Activated CD8-positive, alpha-beta memory T cell treated with anti-CD3 and anti-CD28 coated beads, Interleukin-2, amount 10 ng/mL, durations not matched to agents 7 days and 5 days (primary cell): Measurements from ENCODE around the gene PRRC2C. TPM values are rescaled to one million over a fixed set of nuclear protein-coding genes. Genes with fewer than 3 reads are reported as not detected.
"Not testable (repeated sequence)": the region's sequence is repeated elsewhere in the genome, so short reads cannot be mapped to it uniquely, and the experiment has no call there.

Experiments used
- ATAC-seq: fragments of 150-1000 bp; cut with Tn5 transposase; one replicate; pipeline ENCODE4 v1.10.0; 2021; ENCODE audit warnings: moderate library complexity
- CTCF ChIA-PET: fragments of 350-600 bp; sonication (Branson Sonifier 250); formaldehyde crosslinking; loops from one replicate; lab custom pipeline; 2021; ENCODE audit warnings: antibody characterized with exemption; lab: Charles Lee
- DNase-seq: peaks from one replicate; pipeline ENCODE4 v3.0.0-alpha.2; 2020
- H3K27ac Mint-ChIP-seq: one replicate; pipeline ENCODE4 v1.8.0; 2021; ENCODE audit warnings: mild to moderate bottlenecking, mixed read lengths
- H3K27me3 Mint-ChIP-seq: one replicate; pipeline ENCODE4 v1.8.0; 2021; ENCODE audit warnings: mixed read lengths
- H3K36me3 Mint-ChIP-seq: one replicate; pipeline ENCODE4 v1.8.0; 2021; ENCODE audit warnings: mild to moderate bottlenecking, mixed read lengths
- H3K4me1 Mint-ChIP-seq: one replicate; pipeline ENCODE4 v1.8.0; 2021; ENCODE audit warnings: mixed read lengths
- H3K4me3 Mint-ChIP-seq: one replicate; pipeline ENCODE4 v1.8.0; 2021; ENCODE audit warnings: mild to moderate bottlenecking, moderate library complexity, mixed read lengths
- H3K9me3 Mint-ChIP-seq: one replicate; pipeline ENCODE4 v1.8.0; 2022; ENCODE audit warnings: low read depth, mixed read lengths
- total RNA-seq, 2 experiments: library from RNA; stranded (reverse); gene quantifications; one replicate each; pipeline ENCODE4 v1.2.3, GENCODE V29; 2021

The PRRC2C gene
- total RNA-seq, 2 experiments from 2014 or later = 225 to 244 TPM

- no peak overlapping the region for H3K4me3 Mint-ChIP-seq
- no peaks in the 10 kb centered on the region for H3K9me3 Mint-ChIP-seq
- CTCF ChIA-PET = no interaction called here
- H3K36me3 Mint-ChIP-seq = peaks cover 5% of the 10 kb centered on the region
- no peaks in the 10 kb centered on the region for H3K27me3 Mint-ChIP-seq
- no peak for DNase-seq
- peaks cover 2% of the 10 kb centered on the region for H3K4me1 Mint-ChIP-seq
- H3K27ac Mint-ChIP-seq = no peak overlapping the region
- ATAC-seq = no peak
Observed at GRCh38 chr1:171600862-171601261, 115.5 kb downstream of the PRRC2C start.

GRCh38 chr1:171603042-171603441, 117.7 kb downstream of the PRRC2C start:
- ATAC-seq, H3K36me3 Mint-ChIP-seq, H3K4me1 Mint-ChIP-seq, DNase-seq, H3K27ac Mint-ChIP-seq, H3K9me3 Mint-ChIP-seq, H3K4me3 Mint-ChIP-seq, H3K27me3 Mint-ChIP-seq: not testable (repeated sequence)
- CTCF ChIA-PET = interaction anchor here (0.9 kb wide), 1 partner anchor 138 kb away, joined by 3 read pairs; no protein-coding TSS in a partner anchor

- Mint-ChIP-seq H3K27me3 (no peaks in the 10 kb centered on the region), H3K4me1 (no peaks in the 10 kb centered on the region), H3K36me3 (no peaks in the 10 kb centered on the region), H3K4me3 (no peak overlapping the region), H3K27ac (no peak overlapping the region), H3K9me3 (no peaks in the 10 kb centered on the region)
- DNase-seq = no peak
- CTCF ChIA-PET = interaction anchor here (1.4 kb wide), 1 partner anchor 13 kb away, joined by 3 read pairs; no protein-coding TSS in a partner anchor
- no peak for ATAC-seq
Observed at GRCh38 chr1:171606402-171606941, 121.1 kb downstream of the PRRC2C start.

GRCh38 chr1:171610385-171610784, 125.1 kb downstream of the PRRC2C start:
- Mint-ChIP-seq H3K27me3 (no peaks in the 10 kb centered on the region), H3K36me3 (no peaks in the 10 kb centered on the region), H3K4me1 (no peaks in the 10 kb centered on the region), H3K27ac (no peak overlapping the region), H3K4me3 (no peak overlapping the region), H3K9me3 (no peaks in the 10 kb centered on the region)
- ATAC-seq (no peak), DNase-seq (no peak)
- CTCF ChIA-PET = interaction anchor here (1.1 kb wide), 1 partner anchor 34 kb away, joined by 3 read pairs; no protein-coding TSS in a partner anchor

GRCh38 chr1:171611306-171611705, 126.0 kb downstream of the PRRC2C start:
- Mint-ChIP-seq H3K4me1 (no peaks in the 10 kb centered on the region), H3K27ac (no peak overlapping the region), H3K36me3 (no peaks in the 10 kb centered on the region), H3K9me3 (no peaks in the 10 kb centered on the region), H3K4me3 (no peak overlapping the region), H3K27me3 (no peaks in the 10 kb centered on the region)
- CTCF ChIA-PET = interaction anchor here (1.1 kb wide), 1 partner anchor 33 kb away, joined by 3 read pairs; no protein-coding TSS in a partner anchor
- DNase-seq (no peak), ATAC-seq (no peak)

GRCh38 chr1:171613282-171613681, 128.0 kb downstream of the PRRC2C start:
- no peaks in the 10 kb centered on the region for H3K4me1 Mint-ChIP-seq
- H3K27me3 Mint-ChIP-seq = no peaks in the 10 kb centered on the region
- no peaks in the 10 kb centered on the region for H3K36me3 Mint-ChIP-seq

GRCh38 chr1:171615122-171615906, 130.0 kb downstream of the PRRC2C start:
- DNase-seq, H3K36me3 Mint-ChIP-seq, H3K9me3 Mint-ChIP-seq, H3K27ac Mint-ChIP-seq, H3K4me3 Mint-ChIP-seq, H3K4me1 Mint-ChIP-seq, H3K27me3 Mint-ChIP-seq, ATAC-seq, CTCF ChIA-PET: not testable (repeated sequence)

More at GRCh38 chr1:171613282-171613681, 128.0 kb downstream of the PRRC2C start:
- H3K27ac Mint-ChIP-seq = no peak overlapping the region
- H3K4me3 Mint-ChIP-seq = no peak overlapping the region
- CTCF ChIA-PET = no interaction called here
- ATAC-seq (no peak), DNase-seq (no peak)
- no peaks in the 10 kb centered on the region for H3K9me3 Mint-ChIP-seq

- Mint-ChIP-seq H3K27me3 (peaks cover 3% of the 10 kb centered on the region), H3K4me1 (no peaks in the 10 kb centered on the region), H3K4me3 (no peak overlapping the region), H3K36me3 (no peaks in the 10 kb centered on the region), H3K9me3 (no peaks in the 10 kb centered on the region), H3K27ac (no peak overlapping the region)
- CTCF ChIA-PET = no interaction called here
- DNase-seq = no peak
- ATAC-seq = no peak
Observed at GRCh38 chr1:171616586-171616985, 131.3 kb downstream of the PRRC2C start.

GRCh38 chr1:171622152-171622462, 136.8 kb downstream of the PRRC2C start, which contains the start of gene MYOCOS:
Gene MYOCOS (plus strand): TSS chr1:171622243. CDS start chr1:171623884, 1,641 bp downstream.
- CTCF ChIA-PET = interaction anchor here (0.6 to 1.9 kb wide), 4 partner anchors 23 to 380 kb away, joined by 4 to 10 read pairs (median 5); no protein-coding TSS in a partner anchor
- H3K4me1 Mint-ChIP-seq = no peaks in the 10 kb centered on the region
- H3K4me3 Mint-ChIP-seq = no peak within 1 kb of the TSS
- no peaks in the 10 kb centered on the region for H3K9me3 Mint-ChIP-seq
- peaks cover 3% of the 10 kb centered on the region for H3K27me3 Mint-ChIP-seq
- no peak for ATAC-seq
- H3K36me3 Mint-ChIP-seq = no peaks in the 10 kb centered on the region
- no peak within 1 kb of the TSS for H3K27ac Mint-ChIP-seq
- DNase-seq = no peak

- H3K36me3 Mint-ChIP-seq = no peaks in the 10 kb centered on the region
- no peak overlapping the region for H3K27ac Mint-ChIP-seq
- H3K27me3 Mint-ChIP-seq = peaks cover 3% of the 10 kb centered on the region
- no peak overlapping the region for H3K4me3 Mint-ChIP-seq
- CTCF ChIA-PET = interaction anchor here (1.9 kb wide), 1 partner anchor 21 kb away, joined by 10 read pairs; no protein-coding TSS in a partner anchor
- DNase-seq = no peak
- H3K9me3 Mint-ChIP-seq = no peaks in the 10 kb centered on the region
- no peak for ATAC-seq
- H3K4me1 Mint-ChIP-seq = no peaks in the 10 kb centered on the region
Observed at GRCh38 chr1:171623651-171624331, 138.5 kb downstream of the PRRC2C start.

GRCh38 chr1:171625225-171625624, 139.9 kb downstream of the PRRC2C start:
- no peak for ATAC-seq
- CTCF ChIA-PET = interaction anchor here (1.8 kb wide), 1 partner anchor 20 kb away, joined by 4 read pairs; no protein-coding TSS in a partner anchor
- no peaks in the 10 kb centered on the region for H3K36me3 Mint-ChIP-seq
- H3K9me3 Mint-ChIP-seq = no peaks in the 10 kb centered on the region
- no peaks in the 10 kb centered on the region for H3K4me1 Mint-ChIP-seq
- no peak for DNase-seq
- H3K27ac Mint-ChIP-seq = no peak overlapping the region
- no peak overlapping the region for H3K4me3 Mint-ChIP-seq
- peaks cover 12% of the 10 kb centered on the region for H3K27me3 Mint-ChIP-seq

GRCh38 chr1:171627020-171627419, 141.7 kb downstream of the PRRC2C start:
- ATAC-seq (no peak), DNase-seq (no peak)
- H3K9me3 Mint-ChIP-seq = no peaks in the 10 kb centered on the region
- H3K4me1 Mint-ChIP-seq = no peaks in the 10 kb centered on the region
- no peak overlapping the region for H3K4me3 Mint-ChIP-seq
- no peak overlapping the region for H3K27ac Mint-ChIP-seq
- CTCF ChIA-PET = no interaction called here
- H3K27me3 Mint-ChIP-seq = peaks cover 16% of the 10 kb centered on the region
- no peaks in the 10 kb centered on the region for H3K36me3 Mint-ChIP-seq

GRCh38 chr1:171628225-171628624, 142.9 kb downstream of the PRRC2C start:
- Mint-ChIP-seq H3K4me1 (no peaks in the 10 kb centered on the region), H3K36me3 (no peaks in the 10 kb centered on the region), H3K9me3 (no peaks in the 10 kb centered on the region), H3K27ac (no peak overlapping the region), H3K27me3 (peaks cover 20% of the 10 kb centered on the region), H3K4me3 (no peak overlapping the region)
- CTCF ChIA-PET = no interaction called here
- DNase-seq = no peak
- no peak for ATAC-seq
